ENCODE results near the gene UBN2.

The UBN2 gene

GRCh38 chr7:139232377-139232717 is 1.3 kb downstream of the UBN2 start:
- no peak for DNase-seq

GRCh38 chr7:139232904-139233303 is 1.9 kb downstream of the UBN2 start:
- no peak for DNase-seq

- no peak for DNase-seq
These were observed 10.2 kb downstream of the UBN2 start for GRCh38 chr7:139241258-139241657.

- no peak for DNase-seq
These were observed 11.8 kb downstream of the UBN2 start for GRCh38 chr7:139242741-139243281.

GRCh38 chr7:139245401-139245800 is 14.4 kb downstream of the UBN2 start:
- DNase-seq = no peak

- no peak for DNase-seq
These were observed 15.5 kb downstream of the UBN2 start for GRCh38 chr7:139246494-139246893.

GRCh38 chr7:139246905-139247304 is 15.9 kb downstream of the UBN2 start:
- DNase-seq = no peak

GRCh38 chr7:139249179-139249810 is 18.3 kb downstream of the UBN2 start:
- DNase-seq = no peak

GRCh38 chr7:139252451-139252850 is 21.4 kb downstream of the UBN2 start:
- no peak for DNase-seq

- no peak for DNase-seq
These were observed 23.2 kb downstream of the UBN2 start for GRCh38 chr7:139254281-139254680.

GRCh38 chr7:139254728-139255127 is 23.7 kb downstream of the UBN2 start:
- DNase-seq = no peak

- no peak for DNase-seq
These were observed 24.3 kb downstream of the UBN2 start for GRCh38 chr7:139255290-139255689.

GRCh38 chr7:139259142-139259541 is 28.1 kb downstream of the UBN2 start:
- DNase-seq = no peak

GRCh38 chr7:139264220-139264619 is 33.2 kb downstream of the UBN2 start:
- DNase-seq = no peak

- DNase-seq = no peak
These were observed 34.6 kb downstream of the UBN2 start for GRCh38 chr7:139265673-139266072.

- DNase-seq = no peak
These were observed 40.9 kb downstream of the UBN2 start for GRCh38 chr7:139271718-139272628.

- DNase-seq = no peak
These were observed 53.3 kb downstream of the UBN2 start for GRCh38 chr7:139284252-139284896.

- DNase-seq = no peak
These were observed 55.1 kb downstream of the UBN2 start for GRCh38 chr7:139286144-139286543.

- no peak for DNase-seq
These were observed 61.8 kb downstream of the UBN2 start for GRCh38 chr7:139292821-139293220.

- DNase-seq = no peak
These were observed 62.5 kb downstream of the UBN2 start for GRCh38 chr7:139293534-139293933.

GRCh38 chr7:139294241-139294640 is 63.2 kb downstream of the UBN2 start:
- DNase-seq = no peak

GRCh38 chr7:139294951-139295575 is 64.0 kb downstream of the UBN2 start:
- DNase-seq = no peak

- no peak for DNase-seq
These were observed 66.8 kb downstream of the UBN2 start for GRCh38 chr7:139297795-139298194.

Data from Kasumi-1 (cell line).